Cardiac fibroblast (primary cell): ENCODE results near the gene GATAD2B.

ENCODE experiments used
- DNase-seq, 2 donors: peaks; one replicate each; pipeline versions ENCODE4 v3.0.0 to v3.0.0-alpha.2; 2010; ENCODE audit warnings: low read depth in 2 of 2
- H3K4me3 ChIP-seq, 2 donors: replicated peaks in 1 of 2; 1 replicate in 1 of 2; 2 replicates in 1 of 2; pipeline ENCODE4 v1.5.1; 2011; ENCODE audit warnings: low read depth in 2 of 2, low read length in 2 of 2, mild to moderate bottlenecking in 2 of 2, moderate library complexity in 1 of 2
- CTCF ChIP-seq: IDR thresholded peaks from one replicate; pipeline ENCODE4 v1.5.1; 2011; ENCODE audit warnings: low read depth, mild to moderate bottlenecking, low read length, inconsistent platforms

Gene GATAD2B

GRCh38 chr1:153958961-153959260 is 36.1 kb upstream of the GATAD2B start:
- no peak for TF ChIP-seq CTCF
- no peak overlapping the region for H3K4me3 ChIP-seq
- DNase-seq: no peak

- DNase-seq: peak; percentile 99
- TF ChIP-seq CTCF: no peak
- H3K4me3 ChIP-seq: peak within 1 kb of the TSS; percentile 92 to 97
Observed at GRCh38 chr1:153958111-153958960, 35.6 kb upstream of the GATAD2B start, which contains the start of gene CRTC2. TSS of gene CRTC2 (minus strand) at chr1:153958612. CDS start at chr1:153958497, 115 bp downstream.

DNA sequence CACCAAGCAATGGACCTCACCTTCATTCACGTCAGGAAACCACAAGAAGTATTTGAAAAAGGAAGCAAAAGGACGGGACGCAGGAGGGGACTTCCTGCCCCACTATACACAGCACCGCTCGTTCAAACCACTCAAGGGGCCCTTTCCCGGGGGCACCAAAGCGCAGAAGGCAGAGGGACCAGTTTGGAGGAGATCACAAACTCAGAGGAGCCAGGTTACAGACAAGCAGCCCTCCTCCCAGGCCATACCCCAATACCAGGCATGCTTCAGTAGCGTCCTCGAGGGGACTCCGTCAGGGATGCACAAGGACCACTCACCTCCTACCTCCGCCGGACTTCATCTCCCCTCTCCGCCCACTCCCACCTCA is 35.0 kb upstream of the GATAD2B start:
- peak; percentile 14 to 31 for DNase-seq
- no peak for TF ChIP-seq CTCF

GRCh38 chr1:153956997-153957715 is 34.4 kb upstream of the GATAD2B start:
- peak overlapping the region; percentile 92 to 97 for H3K4me3 ChIP-seq

More for the DNA sequence above, 35.0 kb upstream of the GATAD2B start:
- H3K4me3 ChIP-seq: peak overlapping the region; percentile 92 to 97

GRCh38 chr1:153954826-153955225 is 32.1 kb upstream of the GATAD2B start:
- H3K4me3 ChIP-seq: no peak overlapping the region
- no peak for DNase-seq
- no peak for TF ChIP-seq CTCF

More at GRCh38 chr1:153956997-153957715, 34.4 kb upstream of the GATAD2B start:
- no peak for DNase-seq
- TF ChIP-seq CTCF: no peak

DNA sequence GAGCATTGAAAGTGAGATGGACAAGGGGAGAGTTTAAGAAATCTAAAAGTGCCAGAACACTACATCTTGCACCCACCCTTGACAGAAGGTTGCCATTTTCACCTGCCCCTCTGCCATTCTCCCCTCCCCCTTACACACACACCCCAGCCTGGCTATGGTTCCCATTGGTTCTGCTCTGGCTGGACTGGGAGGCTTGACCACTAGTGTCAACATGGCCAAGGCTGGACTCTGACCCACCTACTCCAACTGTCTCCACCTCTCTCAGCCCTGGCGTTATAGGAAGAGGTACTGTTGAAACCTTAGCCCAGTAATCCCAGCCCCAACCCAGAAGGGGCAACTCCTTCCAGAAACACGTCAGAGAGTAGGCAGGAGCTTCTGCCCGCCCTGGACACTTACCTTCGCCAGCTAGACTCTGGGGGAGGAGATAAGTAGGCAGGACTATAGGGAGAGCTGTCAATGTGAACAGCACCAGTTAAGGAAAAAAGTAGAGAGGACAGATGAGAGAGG is 31.1 kb upstream of the GATAD2B start:
- H3K4me3 ChIP-seq: no peak overlapping the region
- TF ChIP-seq CTCF: no peak
- DNase-seq: no peak
